CD4-positive, alpha-beta T cell treated with Interleukin-6 for 4 hours (primary cell): ENCODE data around the gene MB21D2.
A peak's percentile ranks its signal among the peaks of the same experiment; 100 is the strongest.
"Not testable (repeated sequence)": the region's sequence is repeated elsewhere in the genome, so short reads cannot be mapped to it uniquely, and the experiment has no call there.

Experiments used
- DNase-seq: peaks from one replicate; pipeline ENCODE4 v3.0.0-alpha.2; 2020; ENCODE audit warnings: mixed read lengths

The MB21D2 gene

DNA sequence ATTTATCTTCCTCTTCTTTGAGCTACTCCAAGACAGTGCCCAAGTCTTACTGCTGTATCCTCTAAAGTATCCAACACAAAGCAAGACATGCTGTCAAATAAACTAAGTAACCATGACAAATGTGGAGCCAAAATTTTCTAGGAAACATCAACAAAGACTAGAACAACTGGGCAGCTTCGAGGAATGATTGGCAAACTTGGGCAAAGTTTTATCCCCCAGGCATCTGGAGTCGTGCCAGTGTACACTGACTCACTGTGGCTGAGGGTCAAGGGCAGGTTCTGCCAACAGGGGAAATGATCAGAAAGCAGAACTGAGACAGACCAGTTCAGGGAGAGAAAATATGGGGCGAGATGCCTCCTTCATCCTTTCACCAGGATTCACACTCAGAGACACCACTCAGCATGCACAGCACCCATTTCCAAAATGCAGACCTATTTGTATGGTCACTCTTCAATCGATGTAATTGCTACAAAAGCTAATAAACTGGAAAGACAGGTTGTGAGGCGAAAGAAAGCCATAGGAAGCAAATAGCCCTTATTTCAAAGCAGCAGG is 65.8 kb downstream of the MB21D2 start:
- no peak for DNase-seq

DNA sequence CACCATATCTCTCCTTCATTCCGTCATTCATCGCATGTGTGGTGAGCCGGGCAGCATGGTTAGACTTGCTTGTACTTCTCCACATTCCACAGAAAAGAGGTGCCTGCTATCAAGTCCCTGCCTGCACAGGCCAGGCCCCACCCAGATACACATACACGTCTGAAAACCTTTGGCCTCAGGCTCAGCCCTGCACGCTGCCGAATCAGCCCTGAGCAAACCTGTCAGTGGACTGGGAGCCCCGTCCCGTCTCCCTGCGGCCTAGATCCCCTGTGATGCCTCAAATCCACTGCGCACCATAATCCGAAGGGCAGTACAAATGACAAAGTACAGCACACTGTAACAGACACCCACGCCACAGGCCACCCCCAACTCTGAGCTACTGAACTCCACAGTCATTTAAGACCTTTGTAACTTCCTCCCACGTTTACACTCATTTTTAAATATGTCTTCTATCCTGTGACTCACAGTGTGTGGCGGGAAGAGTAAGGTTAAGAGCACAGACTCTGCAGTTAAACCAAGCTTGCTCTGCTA is 67.1 kb downstream of the MB21D2 start:
- DNase-seq, result peak; percentile 6

DNA sequence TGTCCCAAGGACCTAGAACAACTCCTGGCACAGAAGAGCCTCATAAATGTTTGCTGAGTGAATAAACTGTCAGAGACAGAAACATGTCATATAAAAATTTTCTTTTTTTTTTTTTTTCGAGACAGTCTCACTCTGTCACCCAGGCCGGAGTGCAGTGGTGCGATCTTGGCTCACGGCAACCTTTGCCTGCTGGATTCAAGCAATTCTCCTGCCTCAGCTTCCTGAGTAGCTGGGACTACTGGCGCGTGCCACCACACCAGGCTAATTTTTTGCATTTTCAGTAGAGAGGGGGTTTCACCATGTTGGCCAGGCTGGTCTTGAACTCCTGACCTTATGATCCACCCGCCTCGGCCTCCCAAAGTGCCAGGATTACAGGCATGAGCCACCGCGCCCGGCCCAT is 67.8 kb downstream of the MB21D2 start:
- not testable (repeated sequence) for DNase-seq

DNA sequence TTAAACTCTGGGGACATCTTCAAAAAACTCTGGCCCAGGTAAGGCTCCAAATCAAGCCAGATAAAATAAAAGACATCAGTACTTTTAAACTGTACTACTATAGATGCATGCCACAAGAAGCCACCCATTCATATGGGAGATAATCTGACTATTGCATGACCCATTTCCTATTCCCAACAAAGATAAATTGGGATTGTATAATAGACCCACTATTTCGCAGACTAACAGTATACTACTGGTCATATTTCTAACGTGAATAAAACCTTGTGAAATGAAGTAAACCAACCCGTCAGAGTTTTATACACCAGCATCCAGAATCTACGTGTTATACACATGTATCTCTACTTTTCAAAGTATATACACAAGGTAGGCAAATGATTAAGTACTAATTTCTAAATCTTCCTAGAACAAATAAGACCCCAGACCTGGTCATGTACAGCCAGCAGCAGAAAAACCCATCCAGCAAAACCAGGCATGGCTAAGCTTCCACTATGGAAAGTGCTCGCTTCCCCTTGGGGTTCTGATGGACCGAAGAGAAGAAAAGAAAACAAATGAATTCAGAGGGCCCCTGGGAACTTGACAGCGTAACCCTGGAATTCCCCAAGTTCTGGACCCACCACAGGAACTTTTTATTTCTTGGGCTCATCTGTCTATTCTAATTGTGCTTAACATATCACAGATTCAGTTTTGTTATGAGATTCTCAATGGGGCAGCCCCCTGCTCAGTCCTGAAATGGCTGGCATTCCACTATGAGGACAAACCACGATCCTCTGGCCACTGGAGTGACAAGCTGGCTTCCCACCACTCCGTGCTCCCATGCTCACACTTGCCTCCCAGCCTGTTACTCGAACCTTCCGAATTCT is 69.1 kb downstream of the MB21D2 start:
- no peak for DNase-seq

DNA sequence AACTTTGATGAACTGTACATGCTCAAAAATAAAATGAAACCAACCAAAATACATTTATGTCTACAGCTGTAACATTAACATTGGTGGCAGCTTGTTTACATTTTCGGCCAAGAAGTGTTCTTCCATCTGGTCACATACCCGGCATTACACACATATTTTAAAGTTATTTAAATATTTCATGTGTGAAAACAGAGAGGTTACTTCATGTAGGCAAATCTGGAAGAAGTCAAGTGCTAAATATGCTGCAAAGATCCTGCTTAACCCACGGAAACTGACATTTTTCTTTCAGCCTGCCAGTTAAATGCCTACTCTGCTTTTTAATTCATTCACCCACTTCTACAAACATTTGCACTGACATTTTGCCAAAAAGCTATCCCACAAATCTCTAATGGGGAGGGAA is 69.7 kb downstream of the MB21D2 start:
- DNase-seq, result no peak

DNA sequence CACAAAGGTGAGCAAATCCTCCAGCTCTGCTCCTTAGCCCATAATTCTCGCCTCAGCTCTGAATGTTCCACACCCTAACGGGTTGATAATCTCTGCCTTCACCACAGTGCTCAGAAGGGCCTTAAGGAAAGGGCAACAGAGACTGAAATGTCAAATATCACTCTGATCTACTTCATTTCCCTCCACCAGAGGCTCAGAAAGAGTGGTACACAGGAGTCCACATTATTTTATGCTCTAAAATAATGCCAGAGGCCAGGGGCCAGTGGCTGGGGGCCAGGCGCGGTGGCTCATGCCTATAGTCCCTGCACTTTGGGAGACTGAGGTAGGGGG is 72.2 kb downstream of the MB21D2 start:
- DNase-seq, result no peak

DNA sequence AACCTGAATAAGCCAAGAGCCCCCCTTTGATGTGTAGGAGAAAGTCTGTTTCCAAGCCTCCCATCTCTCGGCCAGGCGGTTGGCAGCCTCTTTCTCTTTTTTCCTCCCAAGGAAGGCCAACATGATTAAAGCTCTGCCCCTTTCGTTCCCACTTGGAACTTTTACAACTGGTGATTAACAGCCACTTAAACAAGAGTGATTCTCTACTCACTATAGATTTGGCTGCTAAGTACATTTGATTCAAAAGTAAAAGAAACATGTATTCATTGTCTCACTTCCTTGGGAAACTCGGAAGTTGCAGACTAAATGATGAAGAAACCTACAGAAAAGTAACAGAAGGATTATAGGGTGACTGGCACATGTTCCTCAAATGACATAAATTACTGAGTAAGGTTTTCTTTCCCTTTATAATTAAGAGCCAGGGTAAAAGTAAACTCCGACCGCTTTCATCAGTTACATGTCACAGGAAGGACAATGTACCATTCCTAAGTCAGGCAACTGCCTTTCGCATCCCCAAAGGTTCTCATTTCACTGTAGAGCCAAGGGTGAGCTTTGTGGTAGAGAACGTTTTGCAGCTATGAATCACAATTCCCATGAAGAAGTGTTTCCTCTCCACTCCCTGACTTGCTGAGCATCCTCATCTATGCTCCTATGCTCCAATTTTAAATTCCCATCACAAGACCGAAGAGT is 72.7 kb downstream of the MB21D2 start:
- no peak for DNase-seq

DNA sequence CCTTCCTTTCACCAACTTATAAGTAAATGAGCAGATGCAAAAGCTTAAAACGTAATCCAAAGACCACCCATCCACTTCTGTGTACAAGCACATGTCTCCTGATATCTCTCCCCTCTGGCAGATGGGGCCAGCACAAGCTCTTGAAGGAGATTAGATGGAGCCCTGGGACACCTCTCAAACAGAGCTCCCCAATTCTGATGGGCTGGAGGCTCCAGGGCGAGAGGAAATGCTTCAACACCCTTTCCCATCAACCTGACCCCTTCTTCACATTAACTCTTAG is 73.2 kb downstream of the MB21D2 start:
- no peak for DNase-seq

DNA sequence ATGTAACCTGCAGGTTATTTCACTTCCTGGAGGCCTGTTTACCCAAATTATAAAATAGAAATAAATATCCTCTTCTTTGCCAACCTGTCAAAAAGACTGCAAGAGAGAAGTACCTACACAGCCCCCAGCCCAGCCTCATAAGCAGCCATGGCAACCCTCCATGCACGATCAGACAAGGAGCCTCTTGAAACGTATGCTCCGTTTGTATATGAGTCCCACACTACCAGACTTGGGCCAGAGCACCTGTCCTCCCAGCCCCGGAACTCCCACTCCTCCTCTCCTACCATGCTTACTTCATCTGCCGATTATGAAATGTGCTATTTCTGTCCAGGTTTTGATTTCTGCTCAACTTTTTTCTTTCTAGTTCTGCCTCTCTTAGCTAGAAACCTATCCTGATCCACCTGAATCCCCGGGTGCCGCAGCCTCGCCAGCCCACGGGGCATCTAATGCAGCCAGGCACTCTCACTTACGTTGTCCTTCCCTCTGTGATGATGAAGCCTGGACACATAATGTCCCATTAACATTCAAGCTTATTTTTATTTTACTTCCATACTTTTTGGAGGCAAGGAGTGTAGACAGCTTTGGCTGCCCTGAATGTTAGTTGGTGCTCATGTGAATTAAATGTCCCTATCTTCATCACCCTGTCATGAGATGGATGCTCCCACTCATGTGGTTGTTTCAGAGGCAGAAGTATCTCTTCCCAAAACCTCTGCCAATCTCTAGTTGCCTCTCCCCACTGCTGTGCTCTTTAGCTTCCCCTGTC is 73.8 kb downstream of the MB21D2 start:
- DNase-seq, result no peak

DNA sequence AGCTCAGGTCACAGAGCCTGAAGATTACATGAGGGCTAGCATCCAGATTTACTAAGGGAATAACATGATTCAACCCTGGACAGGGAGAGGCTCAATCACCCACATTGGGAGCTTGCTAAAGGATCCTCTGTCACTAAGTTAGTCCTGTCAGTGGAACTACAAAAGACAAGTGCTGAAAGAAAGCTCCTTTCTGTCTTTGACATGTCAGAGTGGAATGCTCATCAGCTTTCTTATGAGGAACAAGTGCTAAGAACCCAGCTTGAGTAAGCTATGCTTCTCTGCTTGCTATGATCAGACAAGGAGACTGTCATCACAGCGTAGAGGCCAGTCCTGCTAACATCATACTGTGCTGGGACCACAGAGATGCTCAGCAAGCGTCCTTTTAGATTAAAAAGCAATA is 74.5 kb downstream of the MB21D2 start:
- no peak for DNase-seq

DNA sequence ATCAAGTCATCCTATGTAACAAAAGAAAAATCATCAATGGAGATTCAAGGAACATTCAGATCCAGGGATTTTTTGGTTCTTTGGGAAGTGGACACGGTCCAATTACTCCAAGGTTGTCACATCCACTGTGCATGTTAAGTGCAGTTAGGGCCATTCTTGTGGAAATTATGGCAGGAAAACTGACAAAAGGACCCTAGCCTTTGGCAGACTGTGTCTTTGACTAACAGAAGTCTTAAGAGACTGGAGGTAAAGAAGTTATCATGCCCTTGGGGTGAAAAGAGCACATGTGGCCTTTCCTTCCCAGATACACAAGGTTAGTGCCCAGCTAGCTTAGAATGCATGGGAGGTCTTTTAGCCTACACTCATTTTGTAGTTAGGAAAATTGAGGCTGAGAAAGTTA is 74.9 kb downstream of the MB21D2 start:
- no peak for DNase-seq

DNA sequence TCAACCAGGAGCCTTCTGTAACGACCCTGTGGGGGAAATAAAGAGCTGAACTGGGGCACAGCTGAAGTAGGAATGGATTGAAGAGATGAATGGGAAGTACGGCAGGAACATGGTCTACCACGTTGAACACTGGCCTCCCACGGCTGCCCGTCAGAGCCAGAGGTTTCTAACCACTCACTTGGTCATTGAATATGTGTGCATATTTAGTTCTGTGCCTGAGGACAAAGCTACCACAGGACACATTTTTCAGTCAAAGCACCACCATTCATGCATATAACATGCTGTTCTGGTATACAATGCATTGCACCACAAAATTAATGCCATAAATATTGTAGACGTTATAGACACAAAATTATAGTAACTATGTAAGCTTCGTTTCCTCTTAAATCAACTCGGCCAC is 75.5 kb downstream of the MB21D2 start:
- no peak for DNase-seq

DNA sequence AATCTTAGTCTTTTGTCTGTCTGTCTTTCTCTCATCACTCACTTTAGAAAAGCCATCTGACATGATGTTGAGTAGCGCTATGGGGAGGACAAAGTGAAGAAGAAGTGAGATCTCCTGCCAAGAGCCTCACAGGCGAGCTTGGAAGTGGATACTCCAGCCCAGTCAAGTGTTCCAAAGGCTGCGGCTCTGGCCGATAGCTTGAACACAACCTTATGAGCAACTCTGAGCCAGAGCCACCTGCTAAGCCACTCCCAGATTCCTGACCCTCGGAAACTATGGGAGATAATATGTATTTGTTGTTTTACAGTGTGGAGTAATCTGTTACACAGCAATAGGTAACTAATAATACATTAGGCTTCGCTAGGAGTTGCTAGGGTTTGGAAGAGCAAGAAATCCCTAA is 76.2 kb downstream of the MB21D2 start:
- DNase-seq, result no peak

DNA sequence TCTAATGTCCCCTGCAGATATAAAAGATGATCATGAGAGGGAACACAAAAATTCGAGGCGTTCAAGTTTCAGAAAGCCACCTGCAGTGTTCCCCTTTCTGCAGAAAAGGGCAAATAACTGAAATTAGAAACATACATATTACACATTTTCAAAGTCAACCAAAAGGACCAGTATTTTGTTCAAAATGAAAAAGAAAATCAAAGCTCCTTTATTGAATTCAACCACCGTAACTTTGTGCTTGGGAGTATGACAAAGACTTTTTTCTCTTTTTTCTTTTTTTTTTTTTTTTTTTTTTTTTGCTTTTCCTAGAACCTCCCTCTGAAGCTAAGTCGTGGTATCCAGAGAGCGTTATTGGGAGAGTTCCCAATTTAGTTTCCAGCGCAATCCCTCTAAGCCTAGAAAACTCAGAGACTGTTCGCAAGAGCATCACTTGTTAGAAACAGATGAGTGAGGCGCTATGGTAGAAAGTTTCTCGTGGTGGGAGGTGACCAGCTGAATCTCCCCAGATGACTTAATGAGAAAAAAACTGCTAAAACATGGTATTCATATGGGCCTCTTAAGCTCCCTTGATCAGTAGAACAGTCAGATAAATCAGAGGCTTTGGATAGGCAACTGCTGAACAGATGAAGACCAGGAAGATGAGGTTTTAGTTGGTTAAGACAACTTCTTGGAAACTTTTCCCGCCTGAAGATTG is 77.4 kb downstream of the MB21D2 start:
- no peak for DNase-seq

DNA sequence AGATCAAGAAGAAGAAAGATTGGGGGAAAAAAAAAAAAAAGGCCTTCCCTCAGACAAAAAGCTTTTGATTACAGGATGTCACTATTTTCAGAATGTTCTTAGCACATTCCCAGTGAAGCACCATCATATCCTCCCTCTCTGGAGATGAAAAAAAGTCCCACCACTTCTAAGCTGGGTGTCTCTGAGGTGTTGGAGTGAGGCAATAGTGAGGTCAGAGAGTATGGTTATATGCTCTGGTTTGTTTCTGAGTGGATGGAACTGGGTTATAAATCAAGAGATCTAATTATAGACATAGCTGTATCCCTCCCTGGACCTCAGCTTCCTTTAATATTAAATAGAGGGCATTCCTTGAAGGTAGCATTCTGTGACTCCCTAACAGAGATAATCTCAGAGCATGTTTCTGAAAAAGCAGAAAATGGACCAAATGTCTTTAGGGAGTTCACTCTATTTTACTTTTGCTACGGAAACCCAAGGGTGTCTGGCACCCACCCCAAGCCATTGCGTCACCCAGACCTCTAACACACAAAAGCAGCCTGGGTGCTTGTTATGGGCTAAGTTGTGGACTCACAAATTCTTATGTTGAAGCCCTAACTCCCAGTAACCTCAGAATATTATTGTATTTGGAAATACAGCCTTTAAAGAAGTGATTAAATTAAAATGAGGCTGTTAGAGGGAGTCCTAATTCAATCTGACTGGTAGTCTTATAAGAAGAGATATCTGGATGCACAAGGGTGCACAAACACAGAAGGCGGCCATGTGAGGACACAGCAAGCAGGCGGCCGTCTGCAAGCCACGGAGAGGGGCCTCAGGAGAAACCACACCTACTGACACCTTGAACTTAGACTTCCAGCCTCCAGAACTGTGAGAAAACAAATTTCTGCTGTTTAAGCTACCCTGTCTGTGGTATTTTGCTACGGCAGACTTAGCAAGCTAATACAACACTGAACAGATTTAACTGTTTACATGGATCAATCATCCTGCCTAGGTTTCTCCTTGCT is 81.5 kb downstream of the MB21D2 start:
- no peak for DNase-seq

DNA sequence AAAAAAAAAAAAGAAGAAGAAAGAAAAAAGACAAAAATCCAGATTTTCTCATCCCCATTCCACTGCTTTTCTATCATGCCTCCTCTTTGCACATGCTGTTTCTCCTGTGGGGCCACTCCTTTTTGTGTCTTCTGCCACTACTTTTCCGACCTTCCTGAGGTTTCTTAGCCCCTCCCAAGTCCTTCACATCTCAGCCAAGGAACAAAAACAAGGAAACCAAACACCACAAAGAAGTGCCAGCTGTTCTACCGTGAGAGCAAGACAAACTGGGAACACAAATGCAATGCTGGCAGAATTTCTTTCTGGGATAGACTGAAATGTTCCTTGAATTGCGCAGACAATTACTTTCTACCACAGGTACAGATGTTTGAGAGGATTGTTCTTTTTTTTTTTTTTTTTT is 83.2 kb downstream of the MB21D2 start:
- no peak for DNase-seq

DNA sequence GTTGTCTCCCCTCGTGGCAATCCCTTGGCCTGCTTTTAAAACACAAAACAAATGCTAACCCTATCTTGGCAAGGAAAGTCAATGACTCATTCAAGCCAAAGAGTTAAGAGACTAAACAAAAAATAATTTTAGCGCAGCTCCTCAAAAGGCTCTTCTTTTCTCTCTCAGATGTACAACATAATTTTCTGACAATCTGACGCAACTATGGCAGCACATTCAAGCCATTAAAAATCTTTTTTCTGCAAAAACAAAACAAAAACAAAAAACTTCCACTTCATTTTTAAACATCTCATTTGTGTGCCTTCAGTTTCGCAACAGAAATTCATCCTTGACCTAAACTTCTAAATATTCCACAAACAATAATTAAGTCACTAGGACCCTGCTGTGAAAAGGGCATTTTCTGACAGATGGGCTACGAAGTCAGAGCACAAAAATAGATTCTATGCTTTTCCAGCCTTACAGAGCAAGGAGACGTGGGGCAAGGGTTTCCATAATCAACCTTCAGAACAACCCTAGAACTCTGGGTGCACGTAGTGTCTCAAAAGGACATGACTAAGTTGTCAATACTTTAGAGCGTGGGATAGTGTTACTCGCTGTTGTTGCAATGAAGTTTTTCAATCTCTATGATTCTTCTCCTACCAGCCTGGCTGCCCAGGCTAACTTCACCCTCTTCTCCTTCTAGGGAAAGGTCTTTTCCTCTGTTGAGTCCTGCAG is 84.3 kb downstream of the MB21D2 start:
- no peak for DNase-seq

DNA sequence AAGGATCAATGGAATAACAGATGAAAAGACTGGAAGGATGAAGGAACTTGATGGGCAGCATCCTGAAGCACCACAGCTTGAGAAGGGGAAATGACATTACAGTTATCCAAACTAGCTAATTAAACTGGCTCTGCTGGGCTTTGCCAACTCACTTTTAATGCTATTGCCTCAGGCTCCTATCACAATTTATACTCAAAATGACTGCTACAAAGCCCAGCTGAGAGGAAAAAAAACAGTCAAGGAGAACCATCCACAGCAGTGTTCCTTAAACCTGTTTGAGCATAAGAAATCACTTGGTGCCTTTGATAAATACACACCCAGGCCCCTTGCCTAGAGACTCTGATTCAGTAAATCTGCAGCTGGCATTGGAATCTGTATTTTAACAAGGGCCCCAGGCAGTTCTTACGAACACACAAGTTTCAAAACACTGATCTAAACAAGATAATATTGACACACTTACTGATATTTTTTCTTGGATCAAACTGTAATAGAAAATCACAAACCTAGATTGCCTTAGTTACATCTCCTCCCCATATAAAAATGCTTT is 85.8 kb downstream of the MB21D2 start:
- DNase-seq, result no peak

DNA sequence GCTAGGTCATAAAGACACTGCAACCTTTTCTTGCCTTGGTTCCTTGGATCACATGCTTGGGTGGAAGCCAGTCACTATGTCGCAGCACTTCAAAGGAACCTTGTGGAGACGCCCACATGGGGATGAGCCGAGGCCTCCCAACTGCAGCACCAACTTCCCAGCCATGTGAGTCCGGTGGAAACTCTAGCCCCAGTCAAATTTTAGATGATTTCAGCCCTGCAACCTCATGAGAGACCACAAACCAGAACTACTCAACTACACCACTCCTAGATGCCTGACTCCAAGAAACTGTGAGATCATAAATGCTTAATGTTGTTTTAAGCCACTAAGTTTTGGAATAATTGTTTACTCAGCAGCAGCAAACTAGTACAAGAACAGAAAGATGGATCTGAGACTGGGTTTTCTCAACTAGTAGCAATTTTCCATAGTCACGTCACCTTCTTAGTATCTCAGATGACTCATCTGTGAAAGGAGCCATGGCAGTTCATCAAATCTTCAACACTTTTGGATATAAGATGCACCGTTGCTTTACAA is 86.5 kb downstream of the MB21D2 start:
- DNase-seq, result no peak
